Activated T-cell treated with anti-CD3 and anti-CD28 coated beads, Interleukin-2, amount 50 U/mL, for 4 hours (primary cell): Measurements from ENCODE around the gene ZNF594. TPM values are rescaled to one million over a fixed set of nuclear protein-coding genes. Genes with fewer than 3 reads are reported as not detected.
"Not testable (repeated sequence)": the region's sequence is repeated elsewhere in the genome, so short reads cannot be mapped to it uniquely, and the experiment has no call there.

Experiments
- ATAC-seq, 2 donors: fragments of 200-7000 bp; cut with Tn5 transposase; one replicate each; pipeline ENCODE4 v1.10.0; 2021
- DNase-seq: peaks from one replicate; pipeline ENCODE4 v3.0.0-alpha.2; 2020
- H3K27me3 Mint-ChIP-seq: one replicate; pipeline ENCODE4 v1.8.0; 2021; ENCODE audit warnings: low read depth, mixed read lengths
- H3K36me3 Mint-ChIP-seq: one replicate; pipeline ENCODE4 v1.8.0; 2022; ENCODE audit warnings: mixed read lengths; ENCODE audit not compliant: insufficient read depth
- H3K4me1 Mint-ChIP-seq: one replicate; pipeline ENCODE4 v1.8.0; 2021; ENCODE audit warnings: low read depth, mixed read lengths
- H3K4me3 Mint-ChIP-seq: one replicate; pipeline ENCODE4 v1.8.0; 2021; ENCODE audit warnings: mild to moderate bottlenecking, moderate library complexity, mixed read lengths
- H3K9me3 Mint-ChIP-seq: one replicate; pipeline ENCODE4 v1.8.0; 2021; ENCODE audit warnings: mixed read lengths
- total RNA-seq, 3 donors: library from RNA; stranded (reverse); gene quantifications; one replicate each; pipeline ENCODE4 v1.2.1, GENCODE V29; 2021

ZNF594 gene
- total RNA-seq, 3 donors from 2014 or later = 6.5 to 7.6 (median 6.7) TPM

GRCh38 chr17:5181509-5182305 is 10.0 kb downstream of the ZNF594 start:
- H3K4me1 Mint-ChIP-seq = no peaks in the 10 kb centered on the region
- peaks cover 40% of the 10 kb centered on the region for H3K36me3 Mint-ChIP-seq

GRCh38 chr17:5179003-5179402 is 12.7 kb downstream of the ZNF594 start:
- Mint-ChIP-seq H3K4me3 (no peak overlapping the region), H3K27me3 (no peaks in the 10 kb centered on the region), H3K4me1 (no peaks in the 10 kb centered on the region), H3K9me3 (peaks cover 39% of the 10 kb centered on the region), H3K36me3 (peaks cover 40% of the 10 kb centered on the region)
- ATAC-seq (no peak), DNase-seq (no peak)

More at GRCh38 chr17:5181509-5182305, 10.0 kb downstream of the ZNF594 start:
- H3K4me3 Mint-ChIP-seq = no peak overlapping the region
- no peaks in the 10 kb centered on the region for H3K27me3 Mint-ChIP-seq
- DNase-seq (no peak), ATAC-seq (no peak)
- H3K9me3 Mint-ChIP-seq = peaks cover 47% of the 10 kb centered on the region

GRCh38 chr17:5175027-5175426 is 16.6 kb downstream of the ZNF594 start:
- ATAC-seq, DNase-seq, H3K4me1 Mint-ChIP-seq, H3K4me3 Mint-ChIP-seq, H3K27me3 Mint-ChIP-seq: not testable (repeated sequence)
- H3K36me3 Mint-ChIP-seq = peaks cover 20% of the 10 kb centered on the region
- H3K9me3 Mint-ChIP-seq = peaks cover 18% of the 10 kb centered on the region

- H3K36me3 Mint-ChIP-seq, H3K4me1 Mint-ChIP-seq, H3K4me3 Mint-ChIP-seq, H3K9me3 Mint-ChIP-seq, DNase-seq, ATAC-seq: not testable (repeated sequence)
- H3K27me3 Mint-ChIP-seq = peaks cover 19% of the 10 kb centered on the region
These were observed 25.7 kb downstream of the ZNF594 start for GRCh38 chr17:5165791-5166564.

- Mint-ChIP-seq H3K27me3 (peaks cover 16% of the 10 kb centered on the region), H3K9me3 (no peaks in the 10 kb centered on the region), H3K4me1 (peaks cover 1% of the 10 kb centered on the region), H3K36me3 (no peaks in the 10 kb centered on the region), H3K4me3 (no peak overlapping the region)
- ATAC-seq (no peak), DNase-seq (no peak)
These were observed 27.2 kb downstream of the ZNF594 start for GRCh38 chr17:5164436-5164835.

- not testable (repeated sequence) for H3K9me3 Mint-ChIP-seq, ATAC-seq, H3K4me3 Mint-ChIP-seq, H3K4me1 Mint-ChIP-seq, DNase-seq, H3K36me3 Mint-ChIP-seq
- H3K27me3 Mint-ChIP-seq = peaks cover 31% of the 10 kb centered on the region
These were observed 29.9 kb downstream of the ZNF594 start for GRCh38 chr17:5161793-5162192.

- not testable (repeated sequence) for H3K9me3 Mint-ChIP-seq, H3K36me3 Mint-ChIP-seq
These were observed 31.0 kb downstream of the ZNF594 start for GRCh38 chr17:5160702-5161101.

GRCh38 chr17:5146122-5146521 is 45.5 kb downstream of the ZNF594 start:
- not testable (repeated sequence) for H3K36me3 Mint-ChIP-seq, ATAC-seq, H3K4me1 Mint-ChIP-seq, DNase-seq, H3K4me3 Mint-ChIP-seq, H3K9me3 Mint-ChIP-seq, H3K27me3 Mint-ChIP-seq

More at GRCh38 chr17:5160702-5161101, 31.0 kb downstream of the ZNF594 start:
- H3K27me3 Mint-ChIP-seq = peaks cover 31% of the 10 kb centered on the region
- not testable (repeated sequence) for ATAC-seq, H3K4me3 Mint-ChIP-seq, DNase-seq, H3K4me1 Mint-ChIP-seq

GRCh38 chr17:5142877-5143276 is 48.8 kb downstream of the ZNF594 start:
- not testable (repeated sequence) for H3K4me1 Mint-ChIP-seq, H3K36me3 Mint-ChIP-seq, ATAC-seq, H3K4me3 Mint-ChIP-seq, DNase-seq, H3K27me3 Mint-ChIP-seq, H3K9me3 Mint-ChIP-seq

- Mint-ChIP-seq H3K9me3 (no peaks in the 10 kb centered on the region), H3K4me3 (no peak overlapping the region), H3K27me3 (no peaks in the 10 kb centered on the region), H3K4me1 (no peaks in the 10 kb centered on the region), H3K36me3 (no peaks in the 10 kb centered on the region)
- ATAC-seq (no peak), DNase-seq (no peak)
These were observed 52.3 kb downstream of the ZNF594 start for GRCh38 chr17:5139458-5139732.

- ATAC-seq = no peak
- H3K4me1 Mint-ChIP-seq = no peaks in the 10 kb centered on the region
- DNase-seq = no peak
These were observed 52.8 kb downstream of the ZNF594 start for GRCh38 chr17:5138616-5139457.

GRCh38 chr17:5138198-5138544 is 53.5 kb downstream of the ZNF594 start:
- H3K4me1 Mint-ChIP-seq, ATAC-seq, DNase-seq, H3K36me3 Mint-ChIP-seq, H3K4me3 Mint-ChIP-seq, H3K27me3 Mint-ChIP-seq, H3K9me3 Mint-ChIP-seq: not testable (repeated sequence)

More at GRCh38 chr17:5138616-5139457, 52.8 kb downstream of the ZNF594 start:
- Mint-ChIP-seq H3K9me3 (no peaks in the 10 kb centered on the region), H3K27me3 (no peaks in the 10 kb centered on the region), H3K36me3 (no peaks in the 10 kb centered on the region), H3K4me3 (no peak overlapping the region)

- not testable (repeated sequence) for ATAC-seq, H3K4me3 Mint-ChIP-seq, H3K9me3 Mint-ChIP-seq, H3K27me3 Mint-ChIP-seq, H3K4me1 Mint-ChIP-seq, DNase-seq, H3K36me3 Mint-ChIP-seq
These were observed 54.0 kb downstream of the ZNF594 start for GRCh38 chr17:5137511-5138197.
